DND-41 (cell line): ENCODE measurements around the gene MYRIP.

ENCODE experiments used
- ATAC-seq: fragments of 200-7000 bp; cut with Tn5 transposase; 3 replicates; pipeline ENCODE4 v1.9.1; 2021; ENCODE audit warnings: low read depth; ENCODE audit not compliant: insufficient read depth
- DNase-seq: peaks from one replicate; pipeline ENCODE4 v3.0.0-alpha.2; 2020
- H2AFZ ChIP-seq: 2 replicates; pipeline ENCODE4 v1.6.0; 2012; ENCODE audit warnings: low read depth, low read length
- H3K27ac ChIP-seq: 2 replicates; pipeline ENCODE4 v1.5.1; 2012; ENCODE audit warnings: low read length, inconsistent platforms
- H3K27me3 ChIP-seq: fragments of 200-600 bp; sonication (generic); 2 replicates; pipeline ENCODE4 v1.6.0; 2012; ENCODE audit warnings: low read length, mild to moderate bottlenecking, inconsistent platforms; ENCODE audit not compliant: insufficient read depth, poor library complexity
- H3K36me3 ChIP-seq: 2 replicates; pipeline ENCODE4 v1.5.1; 2012; ENCODE audit warnings: low read length, inconsistent platforms; ENCODE audit not compliant: insufficient read depth
- H3K4me1 ChIP-seq: 2 replicates; pipeline ENCODE4 v1.5.1; 2012; ENCODE audit warnings: mild to moderate bottlenecking, low read length; ENCODE audit not compliant: insufficient read depth
- H3K4me2 ChIP-seq: 2 replicates; pipeline ENCODE4 v1.6.0; 2012; ENCODE audit warnings: mild to moderate bottlenecking, moderate library complexity, low read length, inconsistent platforms; ENCODE audit not compliant: insufficient read depth
- H3K4me3 ChIP-seq, 2 experiments: fragments of 200-600 bp in 1 of 2; shearing (Covaris generic) in 1 of 2; 2 replicates each; pipeline ENCODE4 v1.5.1; 2012 to 2016; ENCODE audit warnings: inconsistent platforms in 2 of 2, low read length in 2 of 2, mild to moderate bottlenecking in 2 of 2, low read depth in 1 of 2, moderate library complexity in 1 of 2
- H3K79me2 ChIP-seq: 2 replicates; pipeline ENCODE4 v1.6.0; 2012; ENCODE audit warnings: low read length, inconsistent platforms; ENCODE audit not compliant: insufficient read depth
- H3K9ac ChIP-seq: 2 replicates; pipeline ENCODE4 v1.6.0; 2012; ENCODE audit warnings: low read depth, mild to moderate bottlenecking, inconsistent platforms, low read length, moderate library complexity
- H3K9me3 ChIP-seq: 2 replicates; pipeline ENCODE4 v1.5.1; 2012; ENCODE audit warnings: low read length, moderate library complexity, mild to moderate bottlenecking, inconsistent platforms; ENCODE audit not compliant: insufficient read depth, severe bottlenecking
- H4K20me1 ChIP-seq: 2 replicates; pipeline ENCODE4 v1.6.0; 2012; ENCODE audit warnings: low read length; ENCODE audit not compliant: insufficient read depth
- CTCF ChIP-seq: IDR thresholded peaks from 2 replicates; pipeline ENCODE4 v1.5.1; 2012; ENCODE audit warnings: borderline replicate concordance, low read length, moderate library complexity, mild to moderate bottlenecking; ENCODE audit not compliant: poor library complexity, severe bottlenecking; ENCODE audit errors: extremely low read depth
- EZH2 ChIP-seq: IDR thresholded peaks from 3 replicates; pipeline ENCODE4 v1.6.1; 2012; ENCODE audit warnings: borderline replicate concordance, low read depth, mild to moderate bottlenecking, moderate library complexity, low read length, inconsistent platforms; ENCODE audit not compliant: severe bottlenecking

Gene MYRIP

GRCh38 chr3:40242638-40243037 lies 433.2 kb downstream of the MYRIP start:
- no peaks in the 10 kb centered on the region for H3K4me1 ChIP-seq
- H2AFZ ChIP-seq = no peak overlapping the region
- H3K4me3 ChIP-seq = no peak overlapping the region
- no peaks in the 10 kb centered on the region for H3K79me2 ChIP-seq
- ATAC-seq = no peak
- no peak overlapping the region for H3K27ac ChIP-seq
- no peak for TF ChIP-seq CTCF
- no peak for TF ChIP-seq EZH2
- H3K9me3 ChIP-seq = no peaks in the 10 kb centered on the region
- no peaks in the 10 kb centered on the region for H3K36me3 ChIP-seq
- H3K4me2 ChIP-seq = no peak overlapping the region
- H3K27me3 ChIP-seq = no peaks in the 10 kb centered on the region
- H4K20me1 ChIP-seq = no peaks in the 10 kb centered on the region
- H3K9ac ChIP-seq = no peak overlapping the region
- no peak for DNase-seq

- Histone ChIP-seq H3K27me3 (no peaks in the 10 kb centered on the region), H3K36me3 (no peaks in the 10 kb centered on the region), H3K79me2 (no peaks in the 10 kb centered on the region), H3K27ac (no peak overlapping the region), H3K9me3 (no peaks in the 10 kb centered on the region), H4K20me1 (no peaks in the 10 kb centered on the region), H3K4me3 (no peak overlapping the region), H3K4me2 (no peak overlapping the region), H3K9ac (no peak overlapping the region), H2AFZ (no peak overlapping the region), H3K4me1 (no peaks in the 10 kb centered on the region)
- ATAC-seq (no peak), DNase-seq (no peak)
- TF ChIP-seq EZH2 = no peak
- TF ChIP-seq CTCF = no peak
Measured at GRCh38 chr3:40243056-40243455, 433.6 kb downstream of the MYRIP start.

- H3K27me3 ChIP-seq = no peaks in the 10 kb centered on the region
- H3K79me2 ChIP-seq = no peaks in the 10 kb centered on the region
- no peak overlapping the region for H2AFZ ChIP-seq
- DNase-seq (no peak), ATAC-seq (no peak)
- H3K4me3 ChIP-seq = no peak overlapping the region
- no peaks in the 10 kb centered on the region for H3K36me3 ChIP-seq
- no peaks in the 10 kb centered on the region for H4K20me1 ChIP-seq
- no peak overlapping the region for H3K4me2 ChIP-seq
- no peak overlapping the region for H3K27ac ChIP-seq
- H3K9me3 ChIP-seq = no peaks in the 10 kb centered on the region
- H3K4me1 ChIP-seq = no peaks in the 10 kb centered on the region
- H3K9ac ChIP-seq = no peak overlapping the region
- TF ChIP-seq CTCF (no peak), EZH2 (no peak)
Measured at GRCh38 chr3:40247714-40248454, 438.5 kb downstream of the MYRIP start.
